ENCODE results near the gene TMEM94.
"Not testable (repeated sequence)": the region's sequence is repeated elsewhere in the genome, so short reads cannot be mapped to it uniquely, and the experiment has no call there.

TMEM94 gene

DNA sequence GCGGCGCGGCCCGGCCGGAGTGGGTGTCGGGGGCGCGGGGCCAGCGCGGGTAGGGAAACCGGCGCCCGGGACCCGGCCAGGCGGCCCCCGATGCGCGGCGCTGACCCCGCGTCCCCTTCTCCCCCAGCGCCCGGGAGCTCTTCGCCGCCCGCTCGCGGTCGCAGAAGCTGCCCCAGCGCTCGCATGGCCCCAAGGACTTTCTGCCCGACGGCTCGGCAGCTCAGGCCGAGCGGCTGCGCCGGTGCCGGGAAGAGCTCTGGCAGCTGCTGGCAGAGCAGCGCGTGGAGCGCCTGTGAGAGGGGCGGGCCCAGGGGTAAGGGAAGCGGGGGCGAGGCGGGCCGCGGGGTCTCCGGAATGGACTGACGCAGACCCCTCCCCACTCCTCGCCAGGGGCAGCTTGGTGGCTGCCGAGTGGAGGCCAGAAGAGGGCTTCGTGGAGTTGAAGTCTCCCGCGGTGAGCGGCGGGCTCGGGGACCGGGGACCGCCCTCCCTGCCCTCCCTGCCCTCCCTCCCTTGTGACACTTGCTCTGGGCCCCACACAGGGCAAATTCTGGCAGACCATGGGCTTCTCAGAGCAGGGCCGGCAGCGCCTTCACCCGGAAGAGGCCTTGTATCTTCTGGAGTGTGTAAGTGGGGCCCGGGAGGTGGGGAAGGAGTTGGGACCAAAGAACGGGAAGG, 60.3 kb downstream of the TMEM94 start:
- peak overlapping the region; percentile 78 for H3K9ac ChIP-seq (ENCODE audit: insufficient read length)
- peak overlapping the region; percentile 85 for H3K4me3 ChIP-seq
- no peak for TF ChIP-seq POLR2AphosphoS5 (IDR thresholded peaks at IDR 0.05; ENCODE audit: borderline replicate concordance, low read depth, low read length)
- no peaks in the 10 kb centered on the region for H3K36me3 ChIP-seq (ENCODE audit: insufficient read depth, low read length)
- no peaks in the 10 kb centered on the region for H3K9me3 ChIP-seq (ENCODE audit: low read depth, low read length)
- H3K27ac ChIP-seq, result no peak overlapping the region
- no peak for DNase-seq (ENCODE audit: low read depth, low spot score)

- TF ChIP-seq FOXP2 (optimal IDR thresholded peaks at IDR 0.05; ENCODE audit: control extremely low read depth, extremely low read length, insufficient read depth) (no peak), EZH2 (IDR thresholded peaks at IDR 0.05) (no peak), POLR2AphosphoS5 (IDR thresholded peaks at IDR 0.05; ENCODE audit: borderline replicate concordance, low read depth, low read length) (no peak)
- Histone ChIP-seq H3K4me3 (peak overlapping the region; percentile 85), H3K9me3 (ENCODE audit: low read depth, low read length) (no peaks in the 10 kb centered on the region), H3K9ac (ENCODE audit: insufficient read length) (peak overlapping the region; percentile 78), H3K36me3 (ENCODE audit: insufficient read depth, low read length) (no peaks in the 10 kb centered on the region), H3K27ac (no peak overlapping the region)
- DNase-seq (ENCODE audit: low read depth, low spot score), result no peak
These were observed 60.9 kb downstream of the TMEM94 start for GRCh38 chr17:75517297-75517865.

DNA sequence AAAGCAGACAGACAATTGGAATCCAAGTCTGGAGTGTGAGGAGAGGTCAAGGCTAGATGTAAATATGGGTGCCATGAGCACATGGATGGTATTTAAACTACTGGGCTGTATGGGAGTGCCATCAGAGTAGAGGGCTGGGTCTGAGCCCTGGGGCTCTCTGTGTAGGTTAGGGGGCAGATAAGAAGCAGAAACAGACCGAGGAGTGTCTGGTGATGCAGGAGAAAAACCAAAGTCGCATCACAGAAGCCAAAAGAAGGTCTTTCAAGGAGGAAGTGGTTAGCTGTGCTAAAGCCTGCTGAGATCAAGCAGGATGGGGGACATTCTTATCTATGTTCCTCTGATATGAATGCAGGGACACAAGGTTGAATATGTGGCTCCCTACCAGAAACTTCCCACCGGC, 61.8 kb downstream of the TMEM94 start:
- TF ChIP-seq FOXP2 (optimal IDR thresholded peaks at IDR 0.05; ENCODE audit: control extremely low read depth, extremely low read length, insufficient read depth) (no peak), POLR2AphosphoS5 (IDR thresholded peaks at IDR 0.05; ENCODE audit: borderline replicate concordance, low read depth, low read length) (no peak)
- H3K36me3 ChIP-seq (ENCODE audit: insufficient read depth, low read length), result no peaks in the 10 kb centered on the region
- DNase-seq (ENCODE audit: low read depth, low spot score), result no peak
- no peak overlapping the region for H3K9ac ChIP-seq (ENCODE audit: insufficient read length)
- H3K4me3 ChIP-seq, result no peak overlapping the region
- no peaks in the 10 kb centered on the region for H3K9me3 ChIP-seq (ENCODE audit: low read depth, low read length)
- H3K27ac ChIP-seq, result no peak overlapping the region

DNA sequence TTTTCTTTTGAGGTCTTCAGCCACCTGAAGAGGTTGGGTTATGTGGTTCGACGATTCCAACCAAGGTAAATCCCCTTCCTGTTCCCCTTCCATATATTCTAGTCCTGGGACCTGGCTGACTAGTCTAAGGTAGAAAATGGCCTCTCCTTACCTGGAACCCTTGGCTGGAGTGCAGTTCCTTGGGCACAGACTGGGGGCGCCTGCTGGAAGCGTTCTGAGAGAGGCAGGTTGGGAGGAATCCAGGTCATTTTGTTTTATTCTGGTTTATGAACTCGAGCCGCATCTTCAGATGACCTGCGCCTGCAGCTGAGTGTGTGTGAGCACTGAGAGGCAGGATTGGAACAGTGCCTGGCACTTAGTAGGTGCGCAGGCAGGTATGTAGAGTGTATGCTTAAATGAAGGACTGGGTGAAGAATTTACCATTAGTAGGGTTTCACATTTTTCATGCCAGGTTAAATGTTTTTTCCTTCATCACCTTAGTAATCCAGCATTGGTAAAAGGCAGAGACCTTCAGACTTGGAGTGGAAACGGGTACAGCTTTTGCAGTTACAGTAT, 62.6 kb downstream of the TMEM94 start:
- DNase-seq (ENCODE audit: low read depth, low spot score), result no peak
- no peak overlapping the region for H3K9ac ChIP-seq (ENCODE audit: insufficient read length)
- H3K9me3 ChIP-seq (ENCODE audit: low read depth, low read length), result no peaks in the 10 kb centered on the region
- H3K27ac ChIP-seq, result no peak overlapping the region
- H3K4me3 ChIP-seq, result no peak overlapping the region
- H3K36me3 ChIP-seq (ENCODE audit: insufficient read depth, low read length), result no peaks in the 10 kb centered on the region
- TF ChIP-seq EZH2 (IDR thresholded peaks at IDR 0.05) (no peak), POLR2AphosphoS5 (IDR thresholded peaks at IDR 0.05; ENCODE audit: borderline replicate concordance, low read depth, low read length) (no peak)

DNA sequence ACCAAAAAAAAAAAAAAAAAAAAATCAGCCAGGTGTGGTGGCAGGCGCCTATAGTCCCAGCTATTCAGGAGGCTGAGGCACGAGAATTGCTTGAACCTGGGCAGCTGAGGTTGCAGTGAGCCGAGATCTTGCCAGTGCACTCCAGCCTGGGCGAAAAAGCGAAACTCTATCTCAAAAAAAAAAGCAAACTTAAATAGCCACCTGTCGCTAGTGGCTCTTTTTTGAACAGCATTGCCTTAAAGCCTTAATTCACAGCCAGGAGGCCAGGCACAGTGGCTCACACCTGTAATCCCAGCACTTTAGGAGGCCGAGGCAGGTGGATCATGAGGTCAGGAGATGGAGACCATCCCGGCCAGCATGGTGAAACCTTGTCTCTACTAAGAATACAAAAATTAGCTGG, 64.0 kb downstream of the TMEM94 start:
- DNase-seq (ENCODE audit: low read depth, low spot score); H3K9me3 ChIP-seq (ENCODE audit: low read depth, low read length); H3K9ac ChIP-seq (ENCODE audit: insufficient read length); H3K4me3 ChIP-seq; H3K36me3 ChIP-seq (ENCODE audit: insufficient read depth, low read length); H3K27ac ChIP-seq: not testable (repeated sequence)

DNA sequence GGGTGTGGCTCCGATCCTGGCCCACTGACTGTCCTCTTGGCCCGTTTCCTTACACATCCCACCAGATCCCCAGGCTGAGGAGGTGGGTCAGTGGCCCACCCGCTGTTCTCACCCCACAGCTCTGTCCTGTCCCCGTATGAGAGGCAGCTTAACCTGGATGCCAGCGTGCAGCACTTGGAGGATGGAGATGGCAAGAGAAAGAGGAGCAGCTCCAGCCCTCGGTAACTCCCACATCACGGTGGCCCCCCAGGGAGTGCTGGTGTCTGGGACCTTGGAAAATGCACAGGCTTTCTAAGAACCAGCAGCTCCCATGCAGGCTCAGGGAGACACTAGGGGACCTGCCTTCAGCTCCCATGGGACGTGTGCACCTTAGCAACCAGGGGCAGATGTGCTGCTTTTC, 64.9 kb downstream of the TMEM94 start:
- TF ChIP-seq POLR2AphosphoS5 (IDR thresholded peaks at IDR 0.05; ENCODE audit: borderline replicate concordance, low read depth, low read length) (no peak), FOXP2 (optimal IDR thresholded peaks at IDR 0.05; ENCODE audit: control extremely low read depth, extremely low read length, insufficient read depth) (no peak), EZH2 (IDR thresholded peaks at IDR 0.05) (no peak)
- Histone ChIP-seq H3K4me3 (no peak overlapping the region), H3K9ac (ENCODE audit: insufficient read length) (no peak overlapping the region), H3K27ac (no peak overlapping the region), H3K9me3 (ENCODE audit: low read depth, low read length) (no peaks in the 10 kb centered on the region), H3K36me3 (ENCODE audit: insufficient read depth, low read length) (no peaks in the 10 kb centered on the region)
- DNase-seq (ENCODE audit: low read depth, low spot score), result no peak

GRCh38 chr17:75521951-75522727, 65.7 kb downstream of the TMEM94 start:
- DNase-seq (ENCODE audit: low read depth, low spot score), result no peak
- Histone ChIP-seq H3K36me3 (ENCODE audit: insufficient read depth, low read length) (no peaks in the 10 kb centered on the region), H3K27ac (no peak overlapping the region), H3K9ac (ENCODE audit: insufficient read length) (no peak overlapping the region), H3K4me3 (no peak overlapping the region), H3K9me3 (ENCODE audit: low read depth, low read length) (no peaks in the 10 kb centered on the region)
- TF ChIP-seq EZH2 (IDR thresholded peaks at IDR 0.05) (no peak), FOXP2 (optimal IDR thresholded peaks at IDR 0.05; ENCODE audit: control extremely low read depth, extremely low read length, insufficient read depth) (no peak), POLR2AphosphoS5 (IDR thresholded peaks at IDR 0.05; ENCODE audit: borderline replicate concordance, low read depth, low read length) (no peak)

- Histone ChIP-seq H3K9me3 (ENCODE audit: low read depth, low read length) (no peaks in the 10 kb centered on the region), H3K4me3 (no peak overlapping the region), H3K36me3 (ENCODE audit: insufficient read depth, low read length) (no peaks in the 10 kb centered on the region), H3K9ac (ENCODE audit: insufficient read length) (no peak overlapping the region), H3K27ac (no peak overlapping the region)
- TF ChIP-seq FOXP2 (optimal IDR thresholded peaks at IDR 0.05; ENCODE audit: control extremely low read depth, extremely low read length, insufficient read depth) (no peak), POLR2AphosphoS5 (IDR thresholded peaks at IDR 0.05; ENCODE audit: borderline replicate concordance, low read depth, low read length) (no peak), EZH2 (IDR thresholded peaks at IDR 0.05) (no peak)
- DNase-seq (ENCODE audit: low read depth, low spot score), result no peak
These were observed 67.2 kb downstream of the TMEM94 start for GRCh38 chr17:75523647-75524046.
